Umbilical cord (tissue), 2 donors: Measurements from ENCODE around the gene TRABD. TPM values are rescaled to one million over a fixed set of nuclear protein-coding genes. Genes with fewer than 3 reads are reported as not detected.
"Not testable (repeated sequence)": the region's sequence is repeated elsewhere in the genome, so short reads cannot be mapped to it uniquely, and the experiment has no call there.

Experiments
- DNase-seq: peaks from one replicate; pipeline ENCODE4 v3.0.0-alpha.2; 2015; ENCODE audit warnings: low spot score
- total RNA-seq: library from RNA; depleted of rRNA; stranded (reverse); fragments of >200 nt; gene quantifications from one replicate; pipeline ENCODE4 v1.2.3, GENCODE V29; 2014; ENCODE audit warnings: low replicate concordance; ENCODE audit not compliant: insufficient read depth

Gene TRABD, protein sequence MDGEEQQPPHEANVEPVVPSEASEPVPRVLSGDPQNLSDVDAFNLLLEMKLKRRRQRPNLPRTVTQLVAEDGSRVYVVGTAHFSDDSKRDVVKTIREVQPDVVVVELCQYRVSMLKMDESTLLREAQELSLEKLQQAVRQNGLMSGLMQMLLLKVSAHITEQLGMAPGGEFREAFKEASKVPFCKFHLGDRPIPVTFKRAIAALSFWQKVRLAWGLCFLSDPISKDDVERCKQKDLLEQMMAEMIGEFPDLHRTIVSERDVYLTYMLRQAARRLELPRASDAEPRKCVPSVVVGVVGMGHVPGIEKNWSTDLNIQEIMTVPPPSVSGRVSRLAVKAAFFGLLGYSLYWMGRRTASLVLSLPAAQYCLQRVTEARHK
- total RNA-seq = 20.5 TPM

DNA sequence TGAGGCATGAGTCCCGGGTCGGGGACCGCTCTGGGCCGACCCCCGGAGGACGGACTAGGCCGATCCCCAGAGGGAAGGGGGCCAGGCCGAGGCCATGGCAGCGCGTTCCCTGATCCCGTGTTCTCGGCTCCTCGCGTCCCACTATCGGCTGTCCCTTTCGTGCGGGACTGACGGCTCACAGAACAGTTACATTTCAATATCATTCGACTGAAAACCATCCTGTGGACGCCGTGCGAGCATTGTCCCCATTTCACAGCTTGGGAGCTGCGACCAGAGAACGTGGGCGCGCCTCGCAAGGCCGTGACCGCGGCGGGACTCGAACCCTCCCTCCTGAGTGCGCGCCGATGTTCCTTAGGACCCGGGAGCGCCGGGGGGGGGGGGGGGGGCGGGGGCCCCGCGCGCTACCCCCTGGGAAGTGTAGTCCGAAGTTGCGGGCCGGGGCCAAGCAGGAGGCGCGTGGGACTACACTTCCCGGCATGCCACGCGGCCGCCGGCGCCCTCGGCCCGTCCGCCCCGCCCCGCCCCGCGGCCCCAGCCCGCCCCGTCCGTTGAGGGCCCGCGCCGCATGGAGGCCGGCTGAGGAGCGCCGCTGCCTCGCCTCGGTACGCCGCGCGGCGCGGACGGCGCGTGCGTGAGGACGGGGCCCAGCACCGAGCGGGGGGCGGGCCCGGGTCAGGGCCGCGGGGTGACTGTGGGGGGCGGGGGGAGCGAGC, at the start of gene TRABD:
Gene TRABD, plus strand, starts transcription at position 539 of the 713 bp plus-strand sequence. CDS start 7,148 bp downstream, outside the sequence.
- DNase-seq = peak; percentile 90

DNA sequence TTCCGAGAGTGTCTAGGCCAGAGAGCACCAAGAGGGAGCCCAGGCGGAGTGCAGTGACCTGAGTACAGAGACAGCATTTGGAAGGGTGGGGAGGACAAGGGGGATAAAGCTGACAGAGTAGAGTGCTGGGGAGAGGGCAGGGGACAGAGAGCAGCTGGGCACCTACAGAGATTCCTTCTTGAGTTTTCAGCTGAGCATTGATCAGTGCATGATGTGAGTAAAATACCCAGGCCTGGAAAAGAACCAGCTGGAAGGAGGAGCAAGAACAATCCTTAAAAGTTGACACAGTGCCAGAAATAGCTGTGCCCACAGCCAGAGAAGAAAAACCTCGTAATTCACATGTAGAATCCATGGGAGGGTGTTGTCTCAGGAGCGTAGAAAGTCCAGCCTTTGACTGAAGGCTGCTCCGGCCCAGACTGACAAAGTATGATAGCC, 49.1 kb upstream of the TRABD start:
- DNase-seq = peak; percentile 23

DNA sequence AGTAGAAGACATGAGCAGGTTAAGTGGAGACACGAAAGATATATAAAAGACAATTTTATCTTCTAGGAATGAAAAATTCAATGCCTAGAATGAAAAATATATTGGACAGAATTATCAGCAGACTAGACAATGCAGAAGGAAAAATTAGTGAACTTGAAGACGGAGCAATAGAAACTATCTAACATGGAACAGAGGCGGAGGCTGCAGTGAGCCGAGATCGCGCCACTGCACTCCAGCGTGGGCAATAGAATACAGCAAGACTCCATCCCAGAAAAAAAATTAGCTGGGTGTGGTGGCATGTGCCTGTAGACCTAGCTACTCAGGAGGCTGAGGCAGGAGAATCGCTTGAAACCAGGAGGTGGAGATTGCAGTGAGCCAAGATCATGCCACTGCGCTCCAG, 48.4 kb upstream of the TRABD start:
- not testable (repeated sequence) for DNase-seq

DNA sequence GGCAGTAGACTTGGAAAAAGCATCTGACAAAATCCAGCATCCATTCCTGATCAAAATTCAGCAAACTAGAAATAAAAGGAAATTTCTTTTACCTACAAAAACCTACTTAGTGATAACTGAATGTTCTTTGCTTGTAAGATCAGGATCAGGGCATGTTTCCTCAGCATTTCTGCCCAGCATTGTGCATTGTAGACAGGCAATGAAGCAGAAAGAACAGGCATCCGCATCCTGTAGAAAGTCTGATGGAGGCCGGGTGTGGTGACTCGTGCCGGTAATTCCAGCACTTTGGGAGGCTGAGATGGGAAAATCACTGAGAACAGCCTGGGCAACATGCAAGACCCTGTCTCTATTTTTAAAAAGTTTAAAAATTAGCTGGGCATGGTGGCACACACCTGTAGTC, 47.7 kb upstream of the TRABD start:
- no peak for DNase-seq

DNA sequence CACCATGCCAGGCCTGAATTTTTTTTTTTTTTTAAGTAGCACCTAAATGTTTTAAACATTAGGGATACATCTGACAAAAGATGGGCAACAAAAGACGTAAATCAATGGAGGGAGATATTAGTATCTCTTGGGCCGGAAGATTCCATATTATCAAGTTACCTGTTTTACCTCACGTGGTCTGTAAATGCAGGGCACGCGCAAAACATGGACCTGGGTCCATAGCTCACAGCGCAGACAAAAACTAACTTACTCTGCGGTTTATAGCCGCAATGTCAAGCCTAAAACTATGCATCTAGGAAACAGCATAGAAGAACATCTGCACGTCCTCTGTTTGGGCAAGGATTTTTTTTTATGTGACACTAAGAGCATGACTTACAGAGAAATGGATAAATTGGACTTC, 46.7 kb upstream of the TRABD start:
- no peak for DNase-seq

DNA sequence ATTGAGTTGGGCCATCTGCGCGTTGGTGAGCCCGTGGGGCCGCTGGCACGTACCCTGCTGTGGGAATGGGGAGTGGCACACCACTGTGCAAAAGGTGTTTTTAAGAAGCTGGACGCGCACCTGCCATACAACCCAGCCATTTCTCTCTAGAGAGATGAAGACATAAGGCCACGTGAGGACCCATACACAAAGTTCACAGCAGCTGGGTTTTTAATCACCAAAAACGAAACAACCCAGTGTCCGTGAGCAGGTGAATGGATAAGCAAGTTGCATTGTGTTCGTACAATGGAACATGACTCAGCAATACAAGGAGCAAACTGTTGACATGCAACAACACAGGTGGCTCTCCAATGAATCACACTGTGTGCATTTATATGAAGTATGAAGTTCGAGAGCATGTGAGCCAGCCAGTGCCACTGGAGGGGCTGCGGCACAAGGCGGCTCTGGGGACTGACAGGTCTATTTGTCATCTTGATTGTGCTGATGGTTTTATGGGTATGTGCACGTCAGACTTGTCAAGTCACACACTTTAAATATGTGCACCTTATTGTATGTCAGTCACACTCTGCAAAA, 45.8 kb upstream of the TRABD start:
- DNase-seq = no peak

DNA sequence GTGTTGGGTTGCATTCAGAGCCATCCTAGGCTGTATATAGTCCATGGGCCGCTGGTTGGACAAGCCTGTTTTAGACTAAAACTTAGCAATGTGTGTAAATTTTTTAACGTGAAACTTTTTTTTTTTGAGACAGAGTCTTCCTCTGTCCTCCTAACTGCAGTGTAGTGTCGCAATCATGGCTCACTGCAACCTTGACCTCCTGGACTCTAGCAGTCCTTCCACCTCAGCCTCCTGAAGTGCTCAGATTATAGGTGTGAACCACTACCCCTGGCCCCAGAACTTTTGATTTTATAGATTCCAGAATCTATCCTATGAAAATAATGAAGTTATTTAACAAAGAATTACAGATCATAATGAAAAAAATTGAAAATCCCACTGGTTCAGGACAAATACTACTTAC, 45.1 kb upstream of the TRABD start:
- no peak for DNase-seq

DNA sequence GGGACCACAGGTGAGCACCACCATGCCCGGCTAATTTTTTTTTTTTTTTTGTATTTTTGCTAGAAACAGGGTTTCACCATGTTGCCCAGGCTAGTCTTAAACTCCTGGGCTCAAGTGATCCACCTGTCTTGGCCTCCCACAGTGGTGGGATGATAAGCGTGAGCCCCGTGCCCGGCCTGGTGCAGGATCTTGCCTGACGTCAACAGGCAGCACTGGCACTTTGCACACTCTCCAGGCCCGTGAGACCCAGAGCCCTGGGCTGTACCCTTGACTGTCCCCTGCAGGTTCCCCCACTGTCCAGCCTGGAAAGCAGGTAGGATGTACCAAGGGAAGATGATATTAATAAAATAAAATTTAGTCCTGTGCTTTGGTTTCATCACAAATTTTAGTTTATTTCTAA, 44.3 kb upstream of the TRABD start:
- no peak for DNase-seq

DNA sequence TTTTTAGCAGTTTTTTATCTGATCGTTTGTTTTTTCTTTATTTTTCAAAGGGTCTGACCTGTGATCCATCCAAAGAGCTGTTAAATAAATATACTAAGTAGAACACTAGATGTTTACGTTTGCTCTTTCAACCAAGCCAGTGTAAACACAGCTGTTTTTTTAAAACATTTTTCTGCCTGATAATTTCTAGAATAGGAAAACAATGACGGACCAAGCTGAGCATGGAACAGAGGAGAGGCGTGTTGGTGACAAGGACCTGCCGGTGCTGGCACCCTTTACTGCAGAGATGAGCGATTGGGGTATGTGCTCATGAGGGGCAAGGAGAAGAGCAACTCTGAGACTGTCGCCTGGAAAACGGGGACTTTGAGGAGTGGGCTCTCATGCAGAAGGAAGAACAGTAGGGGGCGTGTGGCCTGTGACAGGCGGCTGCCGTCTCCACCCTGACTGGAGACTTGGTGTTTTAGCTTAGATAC, 43.8 kb upstream of the TRABD start:
- DNase-seq = no peak

DNA sequence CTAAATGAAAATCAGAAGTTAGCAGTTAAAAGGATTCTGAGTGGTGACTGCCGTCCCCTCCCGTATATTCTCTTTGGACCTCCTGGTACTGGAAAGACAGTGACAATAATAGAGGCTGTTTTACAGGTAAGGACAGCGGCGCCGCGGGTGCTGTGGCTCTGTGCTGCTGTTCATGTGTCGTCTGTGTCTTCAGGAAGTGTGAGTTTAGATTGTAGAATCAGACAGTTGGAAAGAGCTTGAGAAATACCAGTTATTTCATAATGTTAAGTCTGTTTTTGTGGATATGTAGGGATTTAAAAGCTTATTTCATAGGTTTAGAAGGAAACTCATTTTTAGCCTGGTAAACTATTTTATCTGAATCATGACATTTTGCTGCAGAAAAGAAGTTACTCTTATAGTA, 42.6 kb upstream of the TRABD start:
- peak; percentile 69 for DNase-seq

DNA sequence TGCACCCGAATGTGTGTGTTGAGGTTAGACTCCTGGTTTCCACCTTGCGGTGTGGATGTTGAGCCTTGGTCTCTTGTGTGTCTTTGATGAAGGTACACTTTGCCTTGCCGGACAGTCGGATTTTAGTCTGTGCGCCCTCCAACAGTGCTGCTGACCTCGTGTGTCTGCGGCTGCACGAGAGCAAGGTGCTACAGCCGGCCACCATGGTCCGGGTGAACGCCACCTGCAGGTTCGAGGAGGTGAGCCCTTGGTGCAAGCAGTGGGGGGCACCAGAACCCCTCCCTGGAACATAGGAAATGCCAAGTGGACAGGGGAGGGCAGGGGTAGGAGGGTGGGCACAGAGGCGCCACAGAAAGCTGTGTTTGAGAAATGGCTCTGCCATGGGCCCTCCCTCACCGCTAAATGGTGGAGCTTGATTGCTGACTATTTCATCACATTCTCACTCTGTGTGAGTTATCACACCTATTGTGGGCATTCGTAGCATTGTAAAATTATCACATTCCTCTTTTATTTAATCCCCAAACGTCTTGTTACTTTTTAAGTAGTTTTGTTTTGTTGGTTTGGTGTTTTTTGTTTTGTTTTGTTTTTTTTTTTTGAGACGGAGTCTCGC, 41.6 kb upstream of the TRABD start:
- no peak for DNase-seq

DNA sequence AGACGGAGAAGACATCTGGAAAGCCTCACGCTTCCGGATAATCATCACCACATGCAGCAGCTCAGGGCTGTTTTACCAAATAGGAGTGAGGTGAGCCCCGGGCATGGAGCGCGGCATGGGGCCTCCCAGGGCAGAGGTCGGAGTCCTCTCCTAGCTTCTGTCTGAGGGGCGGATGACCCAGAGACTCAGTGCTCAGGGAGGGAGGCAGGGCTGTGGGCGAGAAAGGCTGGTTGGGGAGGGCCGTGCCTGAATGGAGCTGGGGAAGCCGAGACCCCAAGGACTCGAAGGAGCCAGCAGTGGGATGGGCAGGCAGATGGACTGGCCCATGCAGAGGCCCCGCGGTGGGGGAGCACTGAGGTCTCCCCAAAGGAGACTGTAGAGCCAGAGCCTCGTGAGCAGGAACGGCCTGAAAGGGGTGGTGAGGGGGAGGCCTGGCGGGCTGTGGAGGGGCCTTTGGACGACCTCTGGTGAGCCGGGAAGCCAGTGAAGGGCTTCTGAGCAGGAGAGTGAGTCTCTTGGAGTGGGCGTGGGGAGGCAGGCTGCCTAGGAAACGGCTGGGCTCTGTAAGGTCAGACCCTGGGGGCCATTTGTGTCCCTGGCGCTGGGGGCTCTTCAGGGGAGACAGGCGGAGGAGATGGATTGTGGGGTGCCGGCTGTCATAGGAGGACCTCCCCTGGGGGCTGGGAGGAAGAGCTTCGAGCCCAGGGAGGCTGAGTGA, 39.8 kb upstream of the TRABD start:
- no peak for DNase-seq

DNA sequence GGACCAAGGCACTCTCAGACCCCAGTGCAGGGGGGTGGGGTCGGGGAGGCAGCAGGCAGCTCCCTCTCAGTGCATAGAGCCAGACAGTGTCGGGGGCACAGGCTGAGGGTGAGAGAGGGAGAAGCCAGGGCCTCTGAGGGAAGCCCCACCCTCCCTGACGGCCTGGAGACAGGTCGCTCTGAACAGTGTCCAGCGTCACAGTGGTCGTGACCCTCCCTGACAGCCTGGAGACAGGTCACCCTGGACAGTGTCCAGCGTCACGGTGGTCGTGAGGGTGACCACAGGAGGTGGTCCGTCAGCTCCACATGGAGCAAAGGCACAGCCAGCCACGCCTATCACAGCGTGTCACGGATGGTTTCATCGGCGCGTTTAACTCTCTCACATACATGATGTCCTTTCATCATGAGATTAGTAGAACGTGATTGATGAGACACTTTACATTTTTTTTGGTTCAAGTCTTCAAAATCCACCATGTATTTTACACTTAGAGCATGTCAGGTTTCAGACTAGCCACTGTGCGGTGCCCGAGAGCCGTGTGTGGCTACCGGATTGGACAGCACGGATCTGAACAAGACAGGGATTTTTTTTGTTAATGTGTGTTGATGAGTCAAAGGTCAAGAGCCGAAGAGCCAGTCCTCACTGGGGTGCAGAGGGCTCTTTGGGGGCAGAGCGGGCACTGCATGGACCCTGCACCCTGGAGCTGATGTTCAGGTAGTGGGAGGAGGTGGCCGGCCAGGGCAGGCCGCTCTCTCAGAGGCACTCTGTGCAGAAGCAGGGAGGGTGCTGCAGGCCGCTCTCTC, 39.1 kb upstream of the TRABD start:
- peak; percentile 78 for DNase-seq

DNA sequence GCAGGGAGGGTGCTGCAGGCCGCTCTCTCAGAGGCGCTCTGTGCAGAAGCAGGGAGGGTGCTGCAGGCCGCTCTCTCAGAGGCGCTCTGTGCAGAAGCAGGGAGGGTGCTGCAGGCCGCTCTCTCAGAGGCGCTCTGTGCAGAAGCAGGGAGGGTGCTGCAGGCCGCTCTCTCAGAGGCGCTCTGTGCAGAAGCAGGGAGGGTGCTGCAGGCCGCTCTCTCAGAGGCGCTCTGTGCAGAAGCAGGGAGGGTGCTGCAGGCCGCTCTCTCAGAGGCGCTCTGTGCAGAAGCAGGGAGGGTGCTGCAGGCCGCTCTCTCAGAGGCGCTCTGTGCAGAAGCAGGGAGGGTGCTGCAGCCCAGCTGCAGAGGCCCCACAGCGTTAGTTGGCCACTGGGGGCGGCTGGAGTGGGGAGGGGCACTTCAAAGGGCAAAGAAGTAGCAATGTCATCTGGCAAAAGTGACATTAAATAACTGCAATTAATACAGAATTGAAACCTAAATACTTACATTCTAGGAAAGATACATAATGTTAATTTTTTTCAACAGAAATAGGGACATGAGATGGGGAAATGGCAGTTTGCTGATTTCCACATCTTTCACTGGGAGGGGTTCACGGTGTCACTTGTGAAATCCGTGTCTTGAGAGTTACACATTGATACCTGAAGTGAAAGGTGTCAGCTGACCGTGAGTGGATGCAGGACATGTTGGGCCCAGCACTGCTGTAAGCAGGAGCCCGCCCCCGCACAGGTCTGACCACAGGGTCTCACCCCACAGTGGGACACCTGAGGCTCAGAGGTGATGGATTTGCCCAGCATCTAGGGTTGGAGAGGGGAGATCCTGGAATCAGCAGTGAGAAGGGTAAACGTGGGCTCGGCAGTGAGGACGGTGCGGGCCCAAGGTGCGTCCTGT, 38.2 kb upstream of the TRABD start:
- not testable (repeated sequence) for DNase-seq

DNA sequence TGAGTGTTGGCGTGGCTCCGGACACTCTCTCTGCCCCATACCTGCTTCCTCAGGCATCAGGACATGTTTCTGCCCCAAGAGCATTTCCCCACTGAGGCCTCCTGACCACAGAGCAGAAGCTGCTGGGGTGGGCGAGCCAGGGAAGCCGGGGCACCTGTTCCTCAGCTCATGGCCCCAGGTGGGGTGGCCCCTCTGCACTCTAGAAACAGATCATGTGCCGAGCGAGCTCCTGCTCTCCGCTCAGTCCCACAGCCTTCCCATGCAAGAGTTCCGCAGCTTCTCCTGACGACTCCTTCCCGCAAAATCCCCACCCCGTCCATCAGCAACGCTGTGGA, 37.6 kb upstream of the TRABD start:
- DNase-seq = no peak

DNA sequence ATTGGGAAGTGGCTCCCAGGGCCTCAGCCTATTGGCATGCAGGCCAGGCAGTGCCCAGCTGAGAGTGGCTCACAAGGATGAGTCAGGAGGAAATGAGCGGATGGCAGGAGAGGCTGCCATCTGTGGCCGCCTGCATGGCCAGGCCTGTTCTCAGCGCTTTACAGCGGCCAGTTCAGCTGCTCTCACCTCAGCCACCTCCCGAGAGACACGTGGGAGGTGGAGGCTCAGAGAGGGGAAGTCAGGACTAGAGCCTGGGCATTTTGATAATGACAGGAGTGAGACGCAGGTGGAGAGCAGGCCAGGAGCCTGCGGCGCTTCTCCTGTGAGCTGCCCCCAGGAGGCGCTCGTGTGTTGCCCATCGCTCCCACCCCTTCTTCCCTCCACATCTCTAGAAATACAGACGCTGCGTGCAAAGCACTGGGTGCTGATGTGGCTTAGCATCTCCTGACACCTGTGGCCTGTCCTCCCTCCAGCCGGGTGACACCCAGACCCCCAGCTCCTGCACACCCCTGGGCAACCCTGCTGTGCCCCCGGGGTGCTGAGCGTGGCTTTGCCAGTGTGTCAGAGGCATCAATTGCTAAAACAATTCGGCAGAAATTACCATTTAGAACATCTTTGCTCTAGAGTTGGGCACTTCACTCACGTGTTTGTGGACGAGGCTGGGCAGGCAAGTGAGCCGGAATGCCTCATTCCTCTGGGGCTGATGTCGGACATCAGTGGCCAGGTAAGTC, 36.6 kb upstream of the TRABD start:
- DNase-seq = peak; percentile 20

DNA sequence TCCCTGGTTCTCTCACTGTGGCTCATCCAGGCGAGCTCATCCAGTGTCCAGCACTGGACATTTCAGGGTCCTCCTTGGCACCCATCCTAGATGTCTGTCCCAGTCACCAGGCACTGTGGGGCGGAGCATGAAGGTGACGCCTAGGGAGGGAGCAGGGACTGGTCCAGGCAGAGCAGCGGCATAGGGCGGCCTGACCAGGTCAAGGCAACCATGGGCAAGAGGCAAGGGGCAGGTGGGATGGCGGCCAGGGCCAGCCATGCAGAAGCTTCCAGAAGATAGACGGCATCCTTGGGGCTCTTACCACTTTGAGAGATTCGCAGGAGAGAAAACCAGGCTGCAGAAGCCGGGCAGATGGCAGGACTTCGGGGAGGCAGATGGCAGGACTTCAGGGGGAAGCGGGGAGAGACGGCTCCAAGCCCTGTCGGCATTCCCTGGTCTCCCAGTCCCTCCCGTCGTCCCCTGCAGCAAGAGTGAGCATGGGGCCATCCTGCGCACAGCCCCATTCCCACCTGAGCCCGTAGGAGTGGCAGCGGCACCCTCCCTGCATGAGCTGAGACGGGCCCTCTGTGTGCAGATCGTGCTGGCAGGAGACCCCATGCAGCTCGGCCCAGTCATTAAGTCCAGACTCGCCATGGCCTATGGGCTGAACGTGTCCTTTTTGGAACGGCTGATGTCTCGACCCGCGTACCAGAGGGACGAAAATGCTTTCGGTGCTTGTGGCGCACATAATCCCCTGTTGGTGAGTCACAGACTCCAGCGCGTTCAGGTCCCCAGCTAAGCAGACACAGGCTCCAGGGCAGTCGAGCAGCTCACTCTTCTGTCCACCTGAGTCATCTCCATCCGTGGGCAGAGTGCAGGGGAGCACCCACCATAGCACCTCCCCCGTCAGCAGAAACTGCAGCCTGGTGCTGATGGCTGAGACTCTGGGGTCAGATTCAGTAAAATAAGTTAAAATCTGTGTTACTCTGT, 35.3 kb upstream of the TRABD start:
- no peak for DNase-seq
